B cell (primary cell): ENCODE measurements around the gene SUB1.

Experiments used
- EZH2 ChIP-seq: IDR thresholded peaks from 2 replicates; pipeline ENCODE4 v1.6.1; 2012; ENCODE audit warnings: borderline replicate concordance, low read depth, mild to moderate bottlenecking, moderate library complexity, low read length; ENCODE audit not compliant: insufficient read depth, poor library complexity, severe bottlenecking
- TF ChIP-seq, protein P1 (sequence below): fragments of 200-600 bp; IDR thresholded peaks from one replicate; pipeline ENCODE4 v1.8.0; 2022; ENCODE audit warnings: antibody characterized with exemption, mild to moderate bottlenecking

DNA sequence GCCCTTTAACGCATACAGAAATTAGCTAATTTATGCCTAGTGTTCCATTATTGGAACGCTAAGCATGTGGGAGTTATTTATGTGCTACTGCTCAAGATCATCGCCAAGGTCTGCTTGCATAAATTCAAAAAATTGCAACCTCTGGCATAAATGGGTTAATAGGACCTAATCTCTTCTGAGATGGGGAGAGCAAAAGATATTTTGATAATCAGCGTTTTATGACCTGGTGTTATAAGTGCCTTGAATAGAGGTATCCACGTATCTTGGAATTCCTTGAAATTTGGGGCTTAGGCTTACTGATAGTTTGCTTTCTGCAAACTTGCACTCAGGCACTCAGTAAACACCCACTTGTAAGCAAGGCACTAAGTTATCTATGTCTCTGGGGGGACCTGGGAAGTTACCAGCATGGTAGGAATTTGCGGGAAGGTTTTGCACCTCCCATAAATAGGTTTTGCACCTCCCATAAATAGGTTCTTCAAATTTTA, 1.8 kb downstream of the SUB1 start:
- TF ChIP-seq, protein P1, sequence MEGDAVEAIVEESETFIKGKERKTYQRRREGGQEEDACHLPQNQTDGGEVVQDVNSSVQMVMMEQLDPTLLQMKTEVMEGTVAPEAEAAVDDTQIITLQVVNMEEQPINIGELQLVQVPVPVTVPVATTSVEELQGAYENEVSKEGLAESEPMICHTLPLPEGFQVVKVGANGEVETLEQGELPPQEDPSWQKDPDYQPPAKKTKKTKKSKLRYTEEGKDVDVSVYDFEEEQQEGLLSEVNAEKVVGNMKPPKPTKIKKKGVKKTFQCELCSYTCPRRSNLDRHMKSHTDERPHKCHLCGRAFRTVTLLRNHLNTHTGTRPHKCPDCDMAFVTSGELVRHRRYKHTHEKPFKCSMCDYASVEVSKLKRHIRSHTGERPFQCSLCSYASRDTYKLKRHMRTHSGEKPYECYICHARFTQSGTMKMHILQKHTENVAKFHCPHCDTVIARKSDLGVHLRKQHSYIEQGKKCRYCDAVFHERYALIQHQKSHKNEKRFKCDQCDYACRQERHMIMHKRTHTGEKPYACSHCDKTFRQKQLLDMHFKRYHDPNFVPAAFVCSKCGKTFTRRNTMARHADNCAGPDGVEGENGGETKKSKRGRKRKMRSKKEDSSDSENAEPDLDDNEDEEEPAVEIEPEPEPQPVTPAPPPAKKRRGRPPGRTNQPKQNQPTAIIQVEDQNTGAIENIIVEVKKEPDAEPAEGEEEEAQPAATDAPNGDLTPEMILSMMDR: no peak
- no peak for TF ChIP-seq EZH2
